Suppressor macrophage treated with lipopolysaccharide for 1 hour (primary cell): ENCODE results near the gene SLC4A2.
"Not testable (repeated sequence)": the region's sequence is repeated elsewhere in the genome, so short reads cannot be mapped to it uniquely, and the experiment has no call there.

Experiments used
- DNase-seq, 3 donors: peaks; one replicate each; pipeline ENCODE4 v3.0.0-alpha.2; 2020 to 2022

Gene SLC4A2, protein sequence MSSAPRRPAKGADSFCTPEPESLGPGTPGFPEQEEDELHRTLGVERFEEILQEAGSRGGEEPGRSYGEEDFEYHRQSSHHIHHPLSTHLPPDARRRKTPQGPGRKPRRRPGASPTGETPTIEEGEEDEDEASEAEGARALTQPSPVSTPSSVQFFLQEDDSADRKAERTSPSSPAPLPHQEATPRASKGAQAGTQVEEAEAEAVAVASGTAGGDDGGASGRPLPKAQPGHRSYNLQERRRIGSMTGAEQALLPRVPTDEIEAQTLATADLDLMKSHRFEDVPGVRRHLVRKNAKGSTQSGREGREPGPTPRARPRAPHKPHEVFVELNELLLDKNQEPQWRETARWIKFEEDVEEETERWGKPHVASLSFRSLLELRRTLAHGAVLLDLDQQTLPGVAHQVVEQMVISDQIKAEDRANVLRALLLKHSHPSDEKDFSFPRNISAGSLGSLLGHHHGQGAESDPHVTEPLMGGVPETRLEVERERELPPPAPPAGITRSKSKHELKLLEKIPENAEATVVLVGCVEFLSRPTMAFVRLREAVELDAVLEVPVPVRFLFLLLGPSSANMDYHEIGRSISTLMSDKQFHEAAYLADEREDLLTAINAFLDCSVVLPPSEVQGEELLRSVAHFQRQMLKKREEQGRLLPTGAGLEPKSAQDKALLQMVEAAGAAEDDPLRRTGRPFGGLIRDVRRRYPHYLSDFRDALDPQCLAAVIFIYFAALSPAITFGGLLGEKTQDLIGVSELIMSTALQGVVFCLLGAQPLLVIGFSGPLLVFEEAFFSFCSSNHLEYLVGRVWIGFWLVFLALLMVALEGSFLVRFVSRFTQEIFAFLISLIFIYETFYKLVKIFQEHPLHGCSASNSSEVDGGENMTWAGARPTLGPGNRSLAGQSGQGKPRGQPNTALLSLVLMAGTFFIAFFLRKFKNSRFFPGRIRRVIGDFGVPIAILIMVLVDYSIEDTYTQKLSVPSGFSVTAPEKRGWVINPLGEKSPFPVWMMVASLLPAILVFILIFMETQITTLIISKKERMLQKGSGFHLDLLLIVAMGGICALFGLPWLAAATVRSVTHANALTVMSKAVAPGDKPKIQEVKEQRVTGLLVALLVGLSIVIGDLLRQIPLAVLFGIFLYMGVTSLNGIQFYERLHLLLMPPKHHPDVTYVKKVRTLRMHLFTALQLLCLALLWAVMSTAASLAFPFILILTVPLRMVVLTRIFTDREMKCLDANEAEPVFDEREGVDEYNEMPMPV

DNA sequence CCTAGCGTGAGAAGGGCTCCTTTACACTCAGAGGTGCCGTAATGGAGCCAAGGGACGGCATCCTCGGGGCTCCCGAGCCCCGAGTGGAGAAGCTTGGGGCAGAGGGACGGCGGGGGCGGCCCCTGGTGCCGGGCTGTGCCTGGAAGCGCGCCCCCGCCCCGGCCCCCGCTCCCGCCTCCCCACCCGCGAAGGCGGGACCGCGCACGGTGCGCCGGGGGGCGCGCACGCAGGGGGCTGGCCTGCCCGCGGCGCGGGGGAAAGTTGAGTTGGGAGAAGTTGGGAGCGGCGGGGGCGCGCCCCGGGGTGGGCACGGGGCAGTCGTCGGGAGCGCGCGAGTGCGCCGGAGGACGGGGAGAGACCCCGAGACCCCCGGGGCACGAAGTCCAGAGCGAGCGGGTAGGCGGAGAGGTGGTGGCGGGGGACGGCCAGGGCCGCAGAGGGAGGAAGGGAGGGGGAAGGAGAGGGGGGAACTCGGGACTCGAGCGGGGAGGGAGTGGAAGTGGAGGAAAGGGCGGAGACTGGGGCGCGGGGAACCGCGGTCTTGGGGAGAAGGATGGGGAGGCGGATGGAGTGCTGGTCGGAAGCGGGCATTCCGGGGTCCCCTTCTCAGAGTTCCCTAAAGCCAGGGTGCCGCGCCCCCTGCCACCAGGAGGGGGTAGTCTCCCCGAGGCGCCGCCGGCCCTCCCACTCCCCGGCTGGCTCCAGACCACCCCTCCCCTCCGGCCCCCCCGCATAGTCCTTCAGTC, at the start of gene SLC4A2:
TSS of gene SLC4A2 (plus strand) at position 223 of the 746 bp plus-strand sequence. CDS start 2,399 bp downstream, outside the sequence.
- DNase-seq = peak; percentile 64 to 90 (median 68)

DNA sequence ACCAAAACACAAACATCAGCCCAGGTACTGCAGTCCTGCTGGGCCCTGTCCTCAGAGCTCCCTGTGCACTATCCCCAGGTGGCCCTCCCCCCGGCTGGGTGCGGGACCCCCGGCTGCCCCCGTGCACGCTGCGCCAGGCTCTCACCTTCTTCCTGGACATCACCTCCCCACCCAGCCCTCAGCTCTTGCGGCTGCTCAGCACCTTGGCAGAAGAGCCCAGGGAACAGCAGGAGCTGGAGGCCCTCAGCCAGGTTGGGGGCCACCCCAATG, 49.4 kb upstream of the SLC4A2 start:
- no peak for DNase-seq

DNA sequence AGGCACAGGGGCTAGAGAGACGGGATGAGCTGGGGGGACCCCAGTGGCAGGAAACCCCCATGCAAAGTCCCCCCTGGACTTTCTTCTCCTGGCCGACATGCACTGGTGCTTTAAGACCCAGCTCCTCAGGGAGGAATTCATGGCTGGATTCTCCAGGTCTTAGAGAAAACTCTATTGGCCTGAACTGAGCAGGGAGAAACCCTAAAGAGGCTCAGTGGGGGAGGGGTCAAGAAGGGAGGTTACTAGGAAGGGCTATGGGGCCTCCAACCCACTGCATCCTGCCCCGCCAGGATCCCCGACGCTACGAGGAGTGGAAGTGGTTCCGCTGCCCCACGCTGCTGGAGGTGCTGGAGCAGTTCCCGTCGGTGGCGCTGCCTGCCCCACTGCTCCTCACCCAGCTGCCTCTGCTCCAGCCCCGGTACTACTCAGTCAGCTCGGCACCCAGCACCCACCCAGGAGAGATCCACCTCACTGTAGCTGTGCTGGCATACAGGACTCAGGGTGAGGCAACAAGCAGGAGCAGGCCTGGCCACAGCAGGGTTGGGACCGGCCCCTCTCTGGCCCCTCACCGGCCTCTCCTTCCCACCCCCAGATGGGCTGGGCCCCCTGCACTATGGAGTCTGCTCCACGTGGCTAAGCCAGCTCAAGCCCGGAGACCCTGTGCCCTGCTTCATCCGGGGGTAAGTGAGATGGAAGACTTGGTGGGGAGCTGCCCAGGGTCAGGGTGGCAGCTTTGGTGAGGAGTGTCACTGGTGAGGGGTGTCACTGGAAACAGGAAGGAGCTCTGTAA, 48.9 kb upstream of the SLC4A2 start:
- DNase-seq = peak in 2 of 3 donors; percentile 34 to 46

DNA sequence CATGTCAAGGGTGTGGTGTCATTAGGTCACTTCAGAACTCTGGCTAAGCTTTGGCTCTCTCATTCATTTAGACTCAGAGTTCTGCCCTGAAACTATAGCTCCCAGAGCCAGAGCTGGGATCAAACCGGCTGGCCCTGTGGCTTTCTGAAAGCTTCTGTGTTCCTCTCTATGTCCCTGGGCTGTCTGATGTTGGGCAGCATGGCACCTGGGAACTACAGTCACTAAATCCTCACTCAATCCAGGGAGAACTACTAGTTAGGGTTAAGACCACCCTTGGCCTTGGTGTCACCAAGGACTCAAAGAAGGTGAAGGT, 48.3 kb upstream of the SLC4A2 start:
- peak in 2 of 3 donors; percentile 27 to 32 for DNase-seq

DNA sequence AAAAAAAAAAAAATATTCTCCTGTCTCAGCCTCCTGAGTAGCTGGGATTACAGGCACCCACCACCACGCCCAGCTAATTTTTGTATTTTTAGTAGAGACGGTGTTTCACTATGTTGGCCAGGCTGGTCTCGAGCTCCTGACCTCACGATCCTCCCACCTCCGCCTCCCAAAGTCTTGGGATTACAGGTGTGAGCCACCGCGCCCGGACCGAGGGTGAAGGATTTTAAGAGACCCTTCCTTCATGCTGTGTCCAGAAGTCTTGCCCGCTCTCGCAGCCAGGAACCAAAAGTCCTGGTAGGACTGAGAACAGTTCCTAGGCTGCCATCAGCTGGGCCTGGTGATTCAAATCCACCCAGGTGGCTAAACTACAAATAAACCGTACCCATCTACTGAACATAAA, 47.8 kb upstream of the SLC4A2 start:
- not testable (repeated sequence) for DNase-seq

DNA sequence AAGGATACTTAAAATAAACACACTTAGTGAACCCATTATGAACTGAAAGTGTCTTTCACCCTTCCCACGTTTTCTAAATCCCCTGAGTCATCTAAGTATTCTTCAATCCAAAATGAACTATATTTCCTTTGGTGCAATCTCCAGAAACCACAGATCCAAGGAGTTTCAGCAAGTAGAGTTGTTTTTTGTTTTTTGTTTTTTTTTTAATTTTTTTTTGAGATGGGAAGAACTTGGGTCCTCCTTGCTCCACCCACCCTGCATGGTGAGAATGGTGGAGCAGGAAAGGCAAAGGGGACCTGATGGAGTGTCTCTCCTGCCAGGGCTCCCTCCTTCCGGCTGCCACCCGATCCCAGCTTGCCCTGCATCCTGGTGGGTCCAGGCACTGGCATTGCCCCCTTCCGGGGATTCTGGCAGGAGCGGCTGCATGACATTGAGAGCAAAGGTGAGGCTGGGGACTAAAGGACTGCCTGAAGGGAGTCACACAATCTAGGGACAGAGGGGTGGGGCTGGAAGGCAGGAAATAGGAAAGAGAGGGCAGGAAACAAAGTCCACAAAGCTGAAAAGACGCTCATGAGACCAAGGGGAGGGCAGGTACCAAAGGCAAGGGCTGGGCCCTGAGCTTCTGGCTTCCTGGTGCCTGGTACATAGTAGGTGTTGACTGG, 47.2 kb upstream of the SLC4A2 start:
- no peak for DNase-seq

DNA sequence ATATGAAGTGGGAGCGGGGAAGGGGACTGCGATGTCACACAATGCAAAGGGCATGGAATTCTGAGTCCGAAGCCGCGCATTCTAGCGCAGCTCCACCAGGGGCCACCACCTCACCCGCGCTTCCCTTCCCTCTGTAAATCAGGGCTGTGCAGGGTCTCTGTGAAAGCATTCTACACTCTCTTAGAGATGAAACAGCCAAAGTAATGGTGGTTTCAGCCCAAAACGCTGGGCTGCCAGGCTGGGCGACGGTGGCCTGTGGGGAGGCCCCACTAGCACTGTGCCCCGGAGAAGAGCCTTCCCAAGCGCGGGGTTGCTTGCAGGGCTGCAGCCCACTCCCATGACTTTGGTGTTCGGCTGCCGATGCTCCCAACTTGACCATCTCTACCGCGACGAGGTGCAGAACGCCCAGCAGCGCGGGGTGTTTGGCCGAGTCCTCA, 46.5 kb upstream of the SLC4A2 start:
- peak in 2 of 3 donors; percentile 59 to 65 for DNase-seq

DNA sequence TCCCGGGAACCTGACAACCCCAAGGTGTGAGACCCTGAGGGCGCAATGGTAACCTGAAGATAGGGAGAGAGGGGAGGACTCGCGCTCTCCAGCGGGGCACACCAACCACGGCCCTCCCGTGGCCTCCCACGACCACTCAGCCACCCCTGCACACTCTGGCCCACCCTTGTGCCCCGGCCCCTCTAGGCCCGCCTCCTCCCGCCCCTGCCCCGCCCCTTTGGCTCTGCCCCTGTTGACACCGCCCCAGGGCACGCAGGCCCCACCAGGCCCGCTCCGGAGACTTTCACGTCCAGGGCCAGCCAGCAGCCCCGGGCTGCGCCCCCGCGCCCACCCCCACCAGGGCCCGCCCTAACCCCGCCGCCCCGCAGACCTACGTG, 46.0 kb upstream of the SLC4A2 start:
- DNase-seq = no peak

DNA sequence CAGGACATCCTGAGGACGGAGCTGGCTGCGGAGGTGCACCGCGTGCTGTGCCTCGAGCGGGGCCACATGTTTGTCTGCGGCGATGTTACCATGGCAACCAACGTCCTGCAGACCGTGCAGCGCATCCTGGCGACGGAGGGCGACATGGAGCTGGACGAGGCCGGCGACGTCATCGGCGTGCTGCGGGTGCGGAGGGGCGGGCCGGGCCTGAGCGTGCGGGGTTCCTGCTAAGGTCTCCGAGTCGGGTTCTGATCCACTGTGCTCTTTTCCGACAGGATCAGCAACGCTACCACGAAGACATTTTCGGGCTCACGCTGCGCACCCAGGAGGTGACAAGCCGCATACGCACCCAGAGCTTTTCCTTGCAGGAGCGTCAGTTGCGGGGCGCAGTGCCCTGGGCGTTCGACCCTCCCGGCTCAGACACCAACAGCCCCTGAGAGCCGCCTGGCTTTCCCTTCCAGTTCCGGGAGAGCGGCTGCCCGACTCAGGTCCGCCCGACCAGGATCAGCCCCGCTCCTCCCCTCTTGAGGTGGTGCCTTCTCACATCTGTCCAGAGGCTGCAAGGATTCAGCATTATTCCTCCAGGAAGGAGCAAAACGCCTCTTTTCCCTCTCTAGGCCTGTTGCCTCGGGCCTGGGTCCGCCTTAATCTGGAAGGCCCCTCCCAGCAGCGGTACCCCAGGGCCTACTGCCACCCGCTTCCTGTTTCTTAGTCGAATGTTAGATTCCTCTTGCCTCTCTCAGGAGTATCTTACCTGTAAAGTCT, 45.5 kb upstream of the SLC4A2 start:
- DNase-seq = peak; percentile 66 to 76 (median 69)

DNA sequence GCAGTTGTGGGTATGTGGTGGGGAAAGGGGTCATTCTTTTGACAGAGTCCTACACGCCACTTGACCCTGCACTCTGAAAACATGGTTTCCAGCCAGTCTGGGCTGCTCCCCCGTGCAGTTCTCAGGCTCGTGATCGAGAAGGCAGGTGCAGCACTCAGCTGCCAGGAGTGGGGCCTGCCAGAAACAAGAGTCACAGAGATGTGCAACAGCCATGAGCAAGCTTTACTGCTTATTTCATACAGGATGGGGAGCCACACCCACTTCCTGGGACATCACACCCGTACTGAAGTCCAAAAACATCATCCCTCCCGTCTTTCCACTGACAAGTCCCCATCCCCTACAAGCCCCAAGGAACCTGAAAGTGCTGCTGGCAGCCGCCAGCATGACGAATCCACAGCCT, 44.4 kb upstream of the SLC4A2 start:
- DNase-seq = peak in 1 of 3 donors; percentile 19

DNA sequence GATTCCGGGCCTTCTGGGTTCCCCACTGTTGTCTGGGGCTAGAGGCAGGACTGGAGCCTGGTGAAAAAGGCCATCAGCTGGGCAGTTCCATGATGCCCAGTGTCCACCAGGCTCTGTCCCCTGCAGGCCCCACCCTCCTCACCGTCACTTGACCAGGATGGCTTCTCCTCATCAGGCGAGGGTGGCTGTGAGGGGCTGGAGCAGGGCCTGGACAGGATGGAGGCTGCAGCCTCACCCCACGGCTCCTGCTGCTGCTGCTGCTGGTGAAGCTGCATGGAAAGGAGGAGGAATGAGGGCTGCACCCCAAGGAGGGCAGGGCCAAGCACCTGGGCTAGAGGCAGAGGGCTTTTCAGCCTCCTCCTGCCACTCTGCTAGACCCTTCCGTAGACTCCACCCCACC, 43.4 kb upstream of the SLC4A2 start:
- no peak for DNase-seq

DNA sequence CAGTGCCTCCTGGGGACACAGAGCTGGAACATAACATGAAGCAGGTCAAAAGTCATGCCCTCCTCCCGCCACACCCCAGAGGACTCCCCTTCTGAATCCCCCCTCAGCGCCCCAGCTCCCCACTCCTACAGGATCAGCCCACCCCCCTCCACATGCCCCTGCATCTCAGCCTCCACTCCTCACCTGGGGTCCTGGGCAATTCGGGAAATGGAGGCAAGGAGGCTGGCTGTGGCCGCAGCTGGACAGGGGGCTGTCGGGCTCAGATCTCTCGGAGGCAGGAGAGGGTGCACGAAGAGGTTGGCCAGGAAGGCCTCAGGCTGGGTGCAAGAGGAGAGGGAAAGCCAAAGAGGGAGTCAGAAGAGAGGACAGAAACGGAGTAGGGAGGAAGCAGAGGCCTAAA, 42.9 kb upstream of the SLC4A2 start:
- DNase-seq = no peak

DNA sequence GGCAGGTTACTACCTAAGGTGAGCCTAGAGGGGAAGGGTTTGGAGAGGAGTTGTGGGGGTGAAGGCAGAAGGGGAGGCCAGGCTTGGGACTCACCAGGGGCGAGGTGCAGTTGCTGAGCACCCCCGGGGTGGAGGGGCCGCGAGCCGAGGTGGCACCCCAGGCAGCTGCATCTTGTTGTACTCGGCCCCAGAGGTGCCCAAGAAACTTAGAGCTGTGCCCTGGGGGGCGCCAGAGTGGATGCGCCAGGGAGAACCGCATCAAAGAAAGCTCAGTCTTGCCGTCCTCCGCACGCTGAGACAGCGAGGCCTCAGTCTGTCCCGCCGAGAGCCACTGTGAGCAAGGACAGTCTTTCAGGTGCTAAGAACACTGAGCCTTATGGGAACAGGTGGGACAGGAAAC, 42.4 kb upstream of the SLC4A2 start:
- DNase-seq = no peak

DNA sequence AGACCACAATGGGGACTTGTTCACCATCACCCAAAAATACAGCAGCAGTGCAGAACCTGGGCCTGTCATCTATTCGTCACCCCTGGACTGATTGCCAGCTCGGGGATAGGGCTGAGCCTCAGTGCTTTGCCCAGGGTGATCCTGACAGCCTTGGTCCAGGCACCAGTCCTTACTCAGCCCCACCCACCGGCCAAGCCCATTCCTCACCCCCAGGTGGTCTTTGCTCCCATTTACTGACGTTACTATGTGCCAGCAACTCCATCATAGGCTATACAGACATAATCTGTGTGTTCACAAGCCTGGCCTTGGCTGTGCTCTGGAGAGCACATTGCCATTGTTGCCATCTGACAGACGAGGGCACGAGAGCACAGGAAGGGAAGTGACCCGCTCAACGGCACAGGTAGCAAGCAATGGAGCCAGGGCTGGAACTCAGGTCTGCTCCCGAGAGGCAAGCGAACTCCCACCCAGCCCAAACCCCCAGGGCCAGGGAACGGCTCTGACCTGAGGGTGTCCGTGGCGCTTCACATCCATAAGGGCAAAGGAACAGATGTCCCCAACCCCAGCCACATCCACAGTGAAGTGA, 41.9 kb upstream of the SLC4A2 start:
- DNase-seq = no peak

DNA sequence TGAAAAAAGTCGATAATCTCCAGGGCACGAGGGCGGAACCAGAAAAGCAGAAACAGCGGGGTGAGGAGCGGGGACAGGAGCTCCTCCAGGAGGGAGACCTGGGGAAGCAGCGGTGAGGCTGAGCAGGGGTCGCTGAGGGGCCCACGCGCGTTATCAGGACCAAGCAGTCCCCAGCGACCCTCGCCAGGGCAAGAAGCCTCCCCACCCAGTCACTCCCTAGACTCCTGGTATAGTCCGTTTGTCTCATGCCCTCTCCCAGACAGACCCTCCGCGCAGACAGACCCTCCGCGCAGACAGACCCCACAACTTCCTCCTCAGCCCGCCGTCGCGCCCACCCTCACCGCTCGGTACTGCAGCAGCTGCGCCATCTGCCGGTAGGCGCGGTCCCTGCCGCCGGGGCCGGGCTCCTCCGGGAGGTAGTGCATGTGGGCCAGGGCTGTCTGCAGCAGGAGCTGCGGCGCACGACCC, 41.4 kb upstream of the SLC4A2 start:
- DNase-seq = peak; percentile 64 to 82 (median 68)

DNA sequence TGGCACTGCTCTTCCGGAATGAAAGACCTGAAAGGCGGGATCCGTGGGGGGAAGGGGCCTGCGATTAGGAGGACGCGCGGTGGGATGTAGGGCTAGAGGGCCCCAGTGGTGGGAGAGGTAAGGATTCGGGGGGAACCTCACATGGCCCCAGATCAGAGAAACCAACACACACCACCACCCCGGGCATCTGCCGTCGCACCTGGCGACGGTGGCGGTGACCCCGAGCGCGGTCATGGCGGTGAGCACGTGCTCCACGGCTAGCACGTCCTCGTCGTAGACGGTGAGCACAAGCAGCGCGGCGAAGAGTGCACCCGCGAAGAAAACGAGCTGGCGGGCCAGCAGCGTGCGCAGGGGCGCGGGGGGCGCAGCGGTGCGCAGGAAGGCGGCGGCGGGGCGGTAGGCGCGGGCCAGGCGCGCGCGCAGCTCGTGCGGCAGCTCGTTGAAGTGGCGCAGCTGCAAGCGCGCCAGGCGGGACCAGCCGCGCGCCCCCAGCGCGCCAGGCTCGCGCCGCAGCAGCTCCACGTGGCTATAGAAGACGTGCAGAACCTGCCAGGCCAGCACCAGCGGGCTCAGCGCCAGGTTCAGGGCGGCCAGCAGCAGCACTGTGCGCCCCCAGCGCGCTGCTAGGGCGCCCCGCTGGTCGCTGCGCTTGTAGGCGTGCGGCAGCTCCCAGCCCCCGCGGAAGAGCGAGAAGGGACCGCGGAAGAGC, 40.8 kb upstream of the SLC4A2 start:
- peak in 1 of 3 donors; percentile 39 for DNase-seq

DNA sequence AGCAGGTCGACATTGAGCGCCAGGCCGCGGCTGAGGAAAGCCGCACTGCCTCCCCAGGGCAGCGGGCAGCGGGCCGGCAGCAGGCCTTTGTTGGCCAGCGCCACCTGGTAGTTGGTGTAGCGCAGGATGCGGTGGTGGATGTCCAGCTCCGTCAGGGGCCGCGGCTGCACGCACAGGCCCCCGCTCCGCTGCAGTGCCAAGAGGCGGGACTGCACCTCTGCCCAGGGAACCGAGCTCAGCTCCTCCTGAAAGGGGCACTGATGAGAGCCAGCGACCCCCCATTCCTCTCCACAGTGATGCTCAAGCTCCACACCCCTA, 40.3 kb upstream of the SLC4A2 start:
- no peak for DNase-seq

DNA sequence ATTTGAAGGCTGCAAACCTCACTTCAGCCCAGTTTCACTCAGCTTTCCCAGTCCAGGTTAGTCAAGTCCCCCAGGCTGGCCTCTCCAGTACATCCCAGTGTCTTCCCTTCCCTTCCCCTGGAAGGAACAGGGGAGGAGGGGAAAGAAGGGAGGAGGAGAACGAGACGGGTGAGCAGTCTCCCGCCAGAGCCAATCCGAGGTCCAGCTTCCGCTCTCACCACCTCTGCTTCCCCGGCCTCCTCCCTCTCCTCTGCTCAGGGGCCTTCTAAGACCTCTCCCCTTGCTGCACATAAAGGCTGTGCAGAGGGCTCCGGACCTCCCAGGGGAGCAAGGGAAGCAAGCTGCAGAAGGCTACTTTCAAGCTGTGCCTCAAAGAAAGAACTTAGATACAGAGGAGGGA, 39.2 kb upstream of the SLC4A2 start:
- DNase-seq = no peak

DNA sequence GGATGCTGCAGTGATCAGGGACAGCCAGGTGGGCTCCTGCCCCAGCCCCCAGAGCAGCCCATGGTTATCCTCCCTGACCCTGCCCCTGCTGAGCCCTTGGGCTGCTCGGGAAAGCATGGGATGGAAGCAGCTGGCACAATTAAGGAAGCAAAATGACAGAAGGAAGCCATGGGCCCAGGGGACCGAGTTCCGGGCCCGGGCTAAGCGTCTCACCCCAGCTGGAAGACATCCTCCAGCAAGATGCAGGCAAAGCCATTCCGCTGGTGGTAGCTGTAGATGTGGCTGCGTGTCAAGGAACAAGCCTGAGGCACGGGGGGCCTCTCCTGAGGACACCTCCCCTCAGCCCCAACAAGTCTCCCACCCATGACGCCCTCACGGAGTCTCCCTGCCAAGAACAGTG, 36.2 kb upstream of the SLC4A2 start:
- DNase-seq = no peak
